WTC11 (cell line): ENCODE data around the gene MUSTN1.

Source experiments
- CTCF ChIP-seq: fragments of 200-600 bp; IDR thresholded peaks from 2 replicates; pipeline ENCODE4 v1.8.0; 2022; ENCODE audit warnings: antibody characterized with exemption
- TCF7 ChIP-seq: sonication (generic); formaldehyde crosslinking; IDR thresholded peaks from 2 replicates; pipeline ENCODE4 v1.8.0; 2022; ENCODE audit warnings: mild to moderate bottlenecking, low read depth, missing genetic modification reagents, moderate library complexity
- TEAD1 ChIP-seq: sonication (generic); formaldehyde crosslinking; IDR thresholded peaks from 2 replicates; pipeline ENCODE4 v1.8.0; 2022; ENCODE audit warnings: mild to moderate bottlenecking, missing genetic modification reagents
- ZNF121 ChIP-seq: sonication (generic); formaldehyde crosslinking; IDR thresholded peaks from 2 replicates; pipeline ENCODE4 v1.8.0; 2023; ENCODE audit warnings: missing genetic modification reagents
- ZNF138 ChIP-seq: sonication (generic); formaldehyde crosslinking; conservative IDR thresholded peaks from 2 replicates; pipeline ENCODE4 v1.8.1; 2022; ENCODE audit warnings: mild to moderate bottlenecking, moderate library complexity, missing genetic modification reagents
- TF ChIP-seq, protein P1 (sequence below): sonication (generic); formaldehyde crosslinking; IDR thresholded peaks from 2 replicates; pipeline ENCODE4 v1.8.0; 2022; ENCODE audit warnings: mild to moderate bottlenecking, missing genetic modification reagents

- TF ChIP-seq CTCF (no peak), TCF7 (CRISPR knock-in tag) (no peak), ZNF121 (no peak), ZNF138 (no peak), TEAD1 (CRISPR knock-in tag) (no peak)
- TF ChIP-seq, protein P1, sequence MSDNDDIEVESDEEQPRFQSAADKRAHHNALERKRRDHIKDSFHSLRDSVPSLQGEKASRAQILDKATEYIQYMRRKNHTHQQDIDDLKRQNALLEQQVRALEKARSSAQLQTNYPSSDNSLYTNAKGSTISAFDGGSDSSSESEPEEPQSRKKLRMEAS (CRISPR knock-in tag): no peak
These were observed 1.6 kb downstream of the MUSTN1 start for GRCh38 chr3:52833202-52833601.
